ENCODE data around the gene SGTA. TPM values are rescaled to one million over a fixed set of nuclear protein-coding genes. Genes with fewer than 3 reads are reported as not detected.

The SGTA gene
- total and polyA plus RNA-seq, 2 of the 13 experiments (the other 11 are each of a cell fraction or from before 2014, with no cell fraction given) = 43.9 to 47.4 TPM

DNA sequence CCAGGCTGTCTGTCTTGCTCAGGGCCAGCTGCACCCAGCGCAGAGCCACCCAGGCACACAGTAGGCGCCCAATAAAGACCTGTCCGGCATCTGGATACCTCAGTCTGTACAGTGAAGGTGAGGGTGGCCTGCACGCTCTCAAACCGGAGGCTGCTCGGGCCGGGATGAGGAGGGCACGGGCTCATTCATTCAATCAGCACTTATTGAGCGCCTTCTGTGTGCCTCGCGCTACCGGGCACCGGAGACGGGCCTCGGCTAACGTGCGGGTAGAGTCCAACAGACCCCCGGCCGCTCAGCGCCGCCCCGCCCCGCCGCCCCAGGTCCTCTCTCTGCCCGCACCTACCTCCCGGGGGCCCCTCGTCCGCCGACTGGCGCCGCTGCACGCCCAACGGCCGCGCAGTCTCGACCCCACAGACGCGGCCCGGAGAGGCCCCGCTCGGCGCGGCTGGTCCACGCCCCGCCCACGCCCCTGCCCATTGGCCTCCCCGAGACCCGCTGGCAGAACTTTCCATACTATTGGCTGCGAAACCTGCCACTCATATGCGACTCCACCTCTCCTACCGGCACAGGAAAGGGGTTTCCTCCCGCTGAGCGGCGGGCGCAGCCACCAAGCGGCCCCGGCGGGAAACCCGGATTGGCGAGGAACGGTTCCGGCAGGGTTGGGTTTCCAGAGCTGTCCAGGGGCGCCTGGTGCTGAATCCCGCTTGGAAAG is 43.3 kb downstream of the SGTA start, which contains the start of gene SLC39A3 (continued):
- TF ChIP-seq PITX1 (CRISPR knock-in tag; IDR thresholded peaks at IDR 0.05) = peak; percentile 80
- TF ChIP-seq, protein P1, sequence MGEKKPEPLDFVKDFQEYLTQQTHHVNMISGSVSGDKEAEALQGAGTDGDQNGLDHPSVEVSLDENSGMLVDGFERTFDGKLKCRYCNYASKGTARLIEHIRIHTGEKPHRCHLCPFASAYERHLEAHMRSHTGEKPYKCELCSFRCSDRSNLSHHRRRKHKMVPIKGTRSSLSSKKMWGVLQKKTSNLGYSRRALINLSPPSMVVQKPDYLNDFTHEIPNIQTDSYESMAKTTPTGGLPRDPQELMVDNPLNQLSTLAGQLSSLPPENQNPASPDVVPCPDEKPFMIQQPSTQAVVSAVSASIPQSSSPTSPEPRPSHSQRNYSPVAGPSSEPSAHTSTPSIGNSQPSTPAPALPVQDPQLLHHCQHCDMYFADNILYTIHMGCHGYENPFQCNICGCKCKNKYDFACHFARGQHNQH (CRISPR knock-in tag; IDR thresholded peaks at IDR 0.05) = peak; percentile 98
- no peak for TF ChIP-seq NFRKB (IDR thresholded peaks at IDR 0.05)
- TF ChIP-seq ZNF747 (CRISPR knock-in tag; IDR thresholded peaks at IDR 0.05; ENCODE audit: borderline replicate concordance) = no peak; the same call in 1 of the 2 replicates
- peak; percentile 96 for TF ChIP-seq SP4 (CRISPR knock-in tag; IDR thresholded peaks at IDR 0.05)
- TF ChIP-seq ISX (CRISPR knock-in tag; conservative IDR thresholded peaks at IDR 0.05) = peak; percentile 64; the same call in 1 of the 2 replicates
- peak; percentile 96 for TF ChIP-seq RFXANK (CRISPR knock-in tag; IDR thresholded peaks at IDR 0.05)
- TF ChIP-seq, protein P2, sequence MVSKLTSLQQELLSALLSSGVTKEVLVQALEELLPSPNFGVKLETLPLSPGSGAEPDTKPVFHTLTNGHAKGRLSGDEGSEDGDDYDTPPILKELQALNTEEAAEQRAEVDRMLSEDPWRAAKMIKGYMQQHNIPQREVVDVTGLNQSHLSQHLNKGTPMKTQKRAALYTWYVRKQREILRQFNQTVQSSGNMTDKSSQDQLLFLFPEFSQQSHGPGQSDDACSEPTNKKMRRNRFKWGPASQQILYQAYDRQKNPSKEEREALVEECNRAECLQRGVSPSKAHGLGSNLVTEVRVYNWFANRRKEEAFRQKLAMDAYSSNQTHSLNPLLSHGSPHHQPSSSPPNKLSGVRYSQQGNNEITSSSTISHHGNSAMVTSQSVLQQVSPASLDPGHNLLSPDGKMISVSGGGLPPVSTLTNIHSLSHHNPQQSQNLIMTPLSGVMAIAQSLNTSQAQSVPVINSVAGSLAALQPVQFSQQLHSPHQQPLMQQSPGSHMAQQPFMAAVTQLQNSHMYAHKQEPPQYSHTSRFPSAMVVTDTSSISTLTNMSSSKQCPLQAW (CRISPR knock-in tag; IDR thresholded peaks at IDR 0.05) = peak; percentile 98
- peak; percentile 82 for TF ChIP-seq ZNF24 (IDR thresholded peaks at IDR 0.05)
- TF ChIP-seq, protein P3, sequence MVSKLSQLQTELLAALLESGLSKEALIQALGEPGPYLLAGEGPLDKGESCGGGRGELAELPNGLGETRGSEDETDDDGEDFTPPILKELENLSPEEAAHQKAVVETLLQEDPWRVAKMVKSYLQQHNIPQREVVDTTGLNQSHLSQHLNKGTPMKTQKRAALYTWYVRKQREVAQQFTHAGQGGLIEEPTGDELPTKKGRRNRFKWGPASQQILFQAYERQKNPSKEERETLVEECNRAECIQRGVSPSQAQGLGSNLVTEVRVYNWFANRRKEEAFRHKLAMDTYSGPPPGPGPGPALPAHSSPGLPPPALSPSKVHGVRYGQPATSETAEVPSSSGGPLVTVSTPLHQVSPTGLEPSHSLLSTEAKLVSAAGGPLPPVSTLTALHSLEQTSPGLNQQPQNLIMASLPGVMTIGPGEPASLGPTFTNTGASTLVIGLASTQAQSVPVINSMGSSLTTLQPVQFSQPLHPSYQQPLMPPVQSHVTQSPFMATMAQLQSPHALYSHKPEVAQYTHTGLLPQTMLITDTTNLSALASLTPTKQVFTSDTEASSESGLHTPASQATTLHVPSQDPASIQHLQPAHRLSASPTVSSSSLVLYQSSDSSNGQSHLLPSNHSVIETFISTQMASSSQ (IDR thresholded peaks at IDR 0.05; ENCODE audit: low read depth) = no peak
- TF ChIP-seq, protein P3 (CRISPR knock-in tag; IDR thresholded peaks at IDR 0.05; ENCODE audit: borderline replicate concordance) = 0 out of 2 replicates have a peak, but pooled peaks have one; percentile 13
- TF ChIP-seq ZNF746 (CRISPR knock-in tag; IDR thresholded peaks at IDR 0.05) = peak; percentile 80
- peak; percentile 75; the same call in 1 of the 2 replicates for TF ChIP-seq SETDB1 (CRISPR knock-in tag; IDR thresholded peaks at IDR 0.05; ENCODE audit: borderline replicate concordance)
- TF ChIP-seq ZFP1 (CRISPR knock-in tag; IDR thresholded peaks at IDR 0.05) = peak; percentile 96
- TF ChIP-seq HMG20B (CRISPR knock-in tag; conservative IDR thresholded peaks at IDR 0.05) = peak; percentile 89
- TF ChIP-seq NR3C1 (CRISPR knock-in tag; IDR thresholded peaks at IDR 0.05) = no peak
- TF ChIP-seq SPEN (CRISPR knock-in tag; IDR thresholded peaks at IDR 0.05; ENCODE audit: low read depth) = peak; percentile 94
- TF ChIP-seq ZNF263 (CRISPR knock-in tag; IDR thresholded peaks at IDR 0.05) = peak; percentile 80
- TF ChIP-seq ZNF343 (CRISPR knock-in tag; IDR thresholded peaks at IDR 0.05) = peak; percentile 86
- TF ChIP-seq ZNF570 (CRISPR knock-in tag; IDR thresholded peaks at IDR 0.05; ENCODE audit: borderline replicate concordance) = peak; percentile 80; the same call in 1 of the 2 replicates
- peak; percentile 41; the same call in 1 of the 2 replicates for TF ChIP-seq KDM1A (CRISPR knock-in tag; IDR thresholded peaks at IDR 0.05)
- TF ChIP-seq ZNF572 (CRISPR knock-in tag; IDR thresholded peaks at IDR 0.05) = peak; percentile 98
- no peak; the same call in 1 of the 2 replicates for TF ChIP-seq HNF4G (IDR thresholded peaks at IDR 0.05; ENCODE audit: borderline replicate concordance, low read depth, low read length)
- TF ChIP-seq HNF4G (CRISPR knock-in tag; IDR thresholded peaks at IDR 0.05; ENCODE audit: borderline replicate concordance, low read depth) = peak; percentile 9; the same call in 1 of the 2 replicates
- TF ChIP-seq ZFP36 (IDR thresholded peaks at IDR 0.05; ENCODE audit: borderline replicate concordance, low read depth, low read length, partially characterized antibody) = no peak
- no peak for TF ChIP-seq MZF1 (CRISPR knock-in tag; IDR thresholded peaks at IDR 0.05; ENCODE audit: borderline replicate concordance)

Measured in HepG2 (cell line).